Small intestine (tissue), 7 donors: ENCODE measurements around the gene CAPZA1. TPM values are rescaled to one million over a fixed set of nuclear protein-coding genes. Genes with fewer than 3 reads are reported as not detected.

Source experiments
- DNase-seq, 2 donors: peaks; one replicate each; pipeline versions ENCODE4 v3.0.0 to v3.0.0-alpha.2; 2013
- FAIRE-seq: peaks from 2 replicates; lab custom pipeline; 2012; peaks lifted over from hg19 to GRCh38; lab: Jason Lieb, UNC
- H3K27ac ChIP-seq, 3 donors: one replicate each; pipeline ENCODE4 v1.5.1; 2013; ENCODE audit warnings: low read length in 2 of 3, mild to moderate bottlenecking in 2 of 3, control low read depth in 1 of 3, inconsistent platforms in 1 of 3, low read depth in 1 of 3, moderate library complexity in 1 of 3
- H3K27me3 ChIP-seq, 3 donors: one replicate each; pipeline ENCODE4 v1.6.1; 2013; ENCODE audit warnings: low read length in 3 of 3, inconsistent platforms in 1 of 3; ENCODE audit not compliant: control insufficient read depth in 3 of 3, insufficient read depth in 3 of 3
- H3K36me3 ChIP-seq, 3 donors: one replicate each; pipeline ENCODE4 v1.6.1; 2013; ENCODE audit warnings: low read length in 3 of 3, inconsistent platforms in 1 of 3, low read depth in 1 of 3, mild to moderate bottlenecking in 1 of 3, moderate library complexity in 1 of 3; ENCODE audit not compliant: control insufficient read depth in 3 of 3, insufficient read depth in 2 of 3
- H3K4me1 ChIP-seq, 3 donors: one replicate each; pipeline ENCODE4 v1.6.1; 2013; ENCODE audit warnings: low read length in 2 of 3, inconsistent platforms in 1 of 3, low read depth in 1 of 3, mild to moderate bottlenecking in 1 of 3, moderate library complexity in 1 of 3; ENCODE audit not compliant: control insufficient read depth in 3 of 3, insufficient read depth in 2 of 3
- H3K4me3 ChIP-seq, 3 donors: one replicate each; pipeline ENCODE4 v1.5.1; 2013; ENCODE audit warnings: low read length in 3 of 3, control low read depth in 1 of 3, inconsistent platforms in 1 of 3, low read depth in 1 of 3, mild to moderate bottlenecking in 1 of 3, moderate library complexity in 1 of 3
- H3K9me3 ChIP-seq, 2 donors: one replicate each; pipeline ENCODE4 v1.6.1; 2013; ENCODE audit warnings: low read depth in 1 of 2, low read length in 1 of 2; ENCODE audit not compliant: control insufficient read depth in 2 of 2, insufficient read depth in 1 of 2
- WGBS, 3 donors: extraction: QIAGEN DNeasy Blood & Tissue Kit; methylation state at CpG; one replicate each; pipeline ENCODE4 v1.1.7; 2013; 5-methylcytosine and 5-hydroxymethylcytosine counted together
- polyA plus RNA-seq, 4 donors: library from polyadenylated mRNA; stranded (reverse) in 3 of 4; unstranded in 1 of 4; fragments of 200-250 nt in 3 of 4; fragments of 120-200 nt in 1 of 4; gene quantifications; one replicate each; pipeline versions ENCODE4 v1.2.1 to v1.2.3, GENCODE V29; 2013
- donor health status: healthy with polysubstance abuse.
- donor health status: control.
- donor health status: control.
- donor health status: Bipolar disorder and iron deficiency.
- donor health status: healthy.

CAPZA1 gene
- polyA plus RNA-seq, 4 donors = 76.2 to 111 (median 92.4) TPM

DNA sequence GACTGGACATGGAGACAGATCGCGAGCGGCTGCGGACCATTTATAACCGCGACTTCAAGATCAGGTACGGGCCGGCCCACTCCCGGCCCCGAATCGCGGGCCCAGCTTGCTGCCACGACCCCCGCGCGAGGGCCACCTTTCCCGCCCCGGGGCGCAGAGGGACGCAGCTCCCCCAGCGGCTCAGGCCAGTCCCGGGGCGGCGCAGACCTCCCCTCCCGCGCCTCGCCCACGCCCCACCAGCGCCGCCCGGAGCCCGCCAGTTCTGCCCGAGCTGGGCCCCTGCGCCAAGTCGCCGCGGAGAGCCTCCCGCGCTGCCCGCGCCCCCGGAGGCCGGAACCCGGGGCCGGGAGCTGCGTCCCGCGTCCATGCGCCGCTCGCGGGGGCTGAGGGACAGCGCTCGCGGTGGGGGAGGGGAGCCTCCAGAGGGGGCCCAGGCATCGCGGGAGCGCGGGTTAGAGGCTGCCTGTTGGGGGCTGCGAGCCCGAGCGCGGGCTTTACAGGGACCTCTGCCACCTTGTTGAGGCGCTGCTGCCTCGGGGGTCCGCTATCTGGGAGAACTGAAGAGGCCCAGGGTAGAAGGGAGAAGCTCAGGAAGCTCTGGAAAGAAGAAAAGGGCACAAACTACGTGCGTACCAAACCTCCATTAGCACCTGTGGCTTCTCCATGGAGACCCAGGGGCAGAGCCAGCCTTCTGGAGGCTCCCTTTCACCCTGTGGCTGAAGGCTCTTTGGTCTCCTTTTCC lies 55.5 kb downstream of the CAPZA1 start:
- no peaks in the 10 kb centered on the region for H3K27me3 ChIP-seq
- FAIRE-seq (no peak), DNase-seq (peak; percentile 28 to 88)
- H3K4me3 ChIP-seq = peak overlapping the region; percentile 81 to 93 (median 87)
- H3K4me1 ChIP-seq = peaks cover 3 to 27% (median 5%) of the 10 kb centered on the region in 3 donors
- H3K27ac ChIP-seq = peak overlapping the region; percentile 88 to 93 (median 91)
- no peaks in the 10 kb centered on the region for H3K9me3 ChIP-seq
- WGBS, 3 donors = 0 to 1% (median 1%) methylated on average over 48 to 68 of the region's 68 CpGs
- peaks cover 0 to 3% (median 0%) of the 10 kb centered on the region in 3 donors for H3K36me3 ChIP-seq

DNA sequence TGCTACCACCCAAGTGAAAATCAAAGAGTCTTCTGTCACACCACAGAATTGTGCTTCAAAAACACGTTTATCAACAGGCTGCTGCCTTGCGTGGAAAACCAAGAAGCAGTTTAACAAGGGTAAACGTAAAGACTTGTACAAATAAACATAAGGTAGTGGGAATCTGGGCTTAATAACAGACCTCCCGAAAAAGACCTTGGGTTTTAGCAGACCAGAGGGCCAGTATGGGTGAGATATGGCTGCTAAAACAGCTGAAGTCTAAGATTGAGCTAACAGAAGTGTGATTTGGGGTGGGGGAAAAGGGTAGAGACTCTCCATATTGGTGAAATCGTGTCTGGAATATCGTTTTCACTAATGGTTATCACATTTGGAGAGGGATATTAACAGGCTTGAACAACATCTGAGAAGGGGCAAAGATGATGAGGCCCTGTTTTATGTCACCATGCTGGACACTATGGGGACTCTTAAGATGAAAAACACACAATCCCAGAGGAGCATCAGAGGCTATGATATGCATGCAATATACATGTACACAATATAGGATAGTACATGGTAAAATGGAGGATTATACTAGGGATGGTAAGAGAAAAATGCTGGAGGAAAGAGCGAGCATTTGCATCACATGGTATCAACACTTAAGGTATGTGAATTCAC lies 56.2 kb downstream of the CAPZA1 start:
- DNase-seq (no peak), FAIRE-seq (no peak)
- 33 to 46% (median 45%) methylated on average over 7 of the region's 7 CpGs for WGBS, 3 donors
- H3K27me3 ChIP-seq = no peaks in the 10 kb centered on the region
- H3K9me3 ChIP-seq = no peaks in the 10 kb centered on the region
- H3K4me3 ChIP-seq = peak overlapping the region; percentile 75 to 93 (median 87)
- peak overlapping the region; percentile 80 to 91 (median 88) for H3K27ac ChIP-seq
- peaks cover 3 to 27% (median 5%) of the 10 kb centered on the region in 3 donors for H3K4me1 ChIP-seq
- H3K36me3 ChIP-seq = peaks cover 0 to 3% (median 0%) of the 10 kb centered on the region in 3 donors

DNA sequence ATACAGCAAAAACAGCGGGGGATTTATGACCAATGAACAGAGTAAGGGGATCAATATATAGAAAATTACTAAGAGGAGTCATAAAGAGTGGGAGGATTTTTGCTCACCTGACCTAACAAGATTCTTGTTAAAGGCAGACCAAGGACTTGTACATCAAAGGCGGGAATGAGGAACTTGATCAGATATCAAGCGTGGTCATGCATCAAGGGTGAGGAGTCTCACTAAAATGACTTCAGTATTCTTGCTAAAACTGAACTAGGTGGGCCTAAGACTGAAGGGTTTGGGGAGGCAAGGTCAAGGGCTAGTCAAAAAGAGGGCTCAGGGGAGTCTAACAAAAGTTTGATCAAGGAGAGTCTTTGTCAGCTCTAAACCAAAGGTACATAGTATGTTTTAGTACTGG lies 56.9 kb downstream of the CAPZA1 start:
- DNase-seq = peak in 1 of 2 donors; percentile 9
- Histone ChIP-seq H3K27ac (no peak overlapping the region), H3K27me3 (no peaks in the 10 kb centered on the region), H3K4me1 (peaks cover 3 to 27% (median 5%) of the 10 kb centered on the region in 3 donors), H3K4me3 (no peak overlapping the region), H3K36me3 (peaks cover 0 to 3% (median 0%) of the 10 kb centered on the region in 3 donors), H3K9me3 (no peaks in the 10 kb centered on the region)
- no peak for FAIRE-seq
- WGBS, 3 donors = 74 to 87% (median 80%) methylated on average over 3 of the region's 3 CpGs

DNA sequence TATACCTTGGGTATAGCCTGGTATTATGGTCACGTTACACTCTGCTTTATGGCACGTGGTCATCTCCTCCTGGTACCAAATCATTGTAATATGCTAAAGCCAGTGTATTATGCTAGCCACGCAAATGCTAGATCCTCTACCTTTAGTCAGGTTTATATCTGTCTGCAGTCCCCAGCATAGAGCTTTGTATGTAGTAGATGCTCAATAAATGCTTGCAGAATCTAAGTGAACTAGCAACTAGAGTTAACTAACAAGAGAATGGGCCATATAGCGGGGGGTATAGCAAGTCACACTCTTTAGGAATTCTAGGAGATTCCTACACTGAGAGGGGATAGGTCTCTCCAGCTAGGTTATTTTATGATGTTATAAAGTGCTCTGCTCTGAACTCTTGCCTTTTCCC lies 57.9 kb downstream of the CAPZA1 start:
- Histone ChIP-seq H3K4me1 (peaks cover 3 to 27% (median 5%) of the 10 kb centered on the region in 3 donors), H3K36me3 (no peaks in the 10 kb centered on the region), H3K4me3 (no peak overlapping the region), H3K27me3 (no peaks in the 10 kb centered on the region), H3K27ac (no peak overlapping the region), H3K9me3 (no peaks in the 10 kb centered on the region)
- WGBS, 3 donors = 97 to 100% (median 98%) methylated on average over 4 of the region's 4 CpGs
- DNase-seq (no peak), FAIRE-seq (no peak)

DNA sequence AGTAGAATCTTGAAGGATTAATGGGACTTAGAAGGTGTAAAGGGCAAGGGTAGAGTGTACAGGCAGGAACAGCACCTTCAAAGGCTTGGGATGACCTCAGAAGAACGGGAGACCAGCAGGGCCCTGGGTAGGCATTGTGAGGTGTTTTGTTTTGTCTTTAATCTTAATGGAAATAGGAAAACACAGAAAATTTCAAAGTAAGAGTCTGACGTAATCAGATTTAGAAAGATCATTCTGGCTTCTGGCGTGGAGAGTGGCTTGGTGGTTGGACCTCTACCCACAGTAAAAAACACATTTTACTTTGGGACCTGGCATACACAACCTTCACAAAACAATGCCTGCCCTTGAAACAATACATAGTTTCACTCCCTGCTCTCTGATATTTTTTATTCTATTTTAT lies 59.0 kb downstream of the CAPZA1 start:
- Histone ChIP-seq H3K9me3 (no peaks in the 10 kb centered on the region), H3K27me3 (no peaks in the 10 kb centered on the region), H3K4me1 (peaks cover 3 to 21% (median 5%) of the 10 kb centered on the region in 3 donors), H3K27ac (no peak overlapping the region), H3K36me3 (peaks cover 0 to 7% (median 0%) of the 10 kb centered on the region in 3 donors), H3K4me3 (no peak overlapping the region)
- FAIRE-seq = no peak
- no peak for DNase-seq
- WGBS, 3 donors = 81 to 90% (median 81%) methylated on average over 3 of the region's 3 CpGs

DNA sequence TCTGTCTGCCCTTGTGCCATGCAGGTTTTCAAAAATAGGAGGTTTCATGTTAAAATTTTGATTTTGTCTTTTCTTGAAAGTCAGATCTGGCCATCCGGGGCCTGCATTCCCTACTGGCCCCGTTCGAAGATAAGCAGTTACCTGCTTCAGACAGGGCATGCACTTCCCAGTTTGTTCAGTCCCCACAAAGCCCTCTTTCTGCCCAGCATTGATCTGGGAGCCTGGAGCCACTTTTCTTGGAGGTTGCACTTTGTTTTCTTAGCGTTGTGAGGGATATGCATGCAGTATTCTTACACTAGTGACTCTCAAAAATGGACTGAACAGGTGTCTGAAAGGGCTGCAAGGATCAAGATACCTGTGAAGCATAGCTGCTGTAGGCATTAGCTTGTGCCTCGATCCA lies 66.3 kb downstream of the CAPZA1 start:
- no peaks in the 10 kb centered on the region for H3K9me3 ChIP-seq
- no peak for FAIRE-seq

DNA sequence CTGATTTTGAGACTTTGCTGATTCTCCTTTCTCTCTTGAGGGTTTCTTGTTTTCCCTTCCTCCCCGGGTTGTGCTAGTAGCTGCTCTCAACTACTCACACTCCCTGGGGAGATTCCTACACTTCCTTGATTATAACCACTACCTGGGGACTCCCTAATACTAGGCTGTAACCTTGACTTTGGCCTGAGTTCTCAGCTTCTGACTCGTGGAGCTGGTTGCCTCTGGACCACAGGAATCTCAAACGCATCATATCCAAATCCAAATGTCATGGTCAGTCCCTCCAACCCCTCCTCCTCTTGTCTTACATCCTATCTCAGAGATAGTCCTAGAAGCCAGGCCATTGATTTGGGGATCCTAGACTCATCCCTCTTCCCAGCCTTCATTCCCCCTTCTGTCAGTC lies 66.8 kb downstream of the CAPZA1 start:
- H3K4me3 ChIP-seq = no peak overlapping the region
- DNase-seq = no peak
- peaks cover 2 to 43% (median 7%) of the 10 kb centered on the region in 3 donors for H3K36me3 ChIP-seq
- WGBS, 3 donors = 65 to 69% (median 69%) methylated on average over 3 of the region's 3 CpGs
- FAIRE-seq = no peak
- no peaks in the 10 kb centered on the region for H3K4me1 ChIP-seq
- no peak overlapping the region for H3K27ac ChIP-seq
- no peaks in the 10 kb centered on the region for H3K9me3 ChIP-seq
- H3K27me3 ChIP-seq = no peaks in the 10 kb centered on the region

More for the DNA sequence above, 66.3 kb downstream of the CAPZA1 start:
- H3K27ac ChIP-seq = no peak overlapping the region
- H3K36me3 ChIP-seq = peaks cover 2 to 39% (median 6%) of the 10 kb centered on the region in 3 donors
- no peaks in the 10 kb centered on the region for H3K27me3 ChIP-seq
- no peaks in the 10 kb centered on the region for H3K4me1 ChIP-seq
- no peak for DNase-seq
- 87 to 92% (median 90%) methylated on average over 5 of the region's 5 CpGs for WGBS, 3 donors
- H3K4me3 ChIP-seq = no peak overlapping the region

DNA sequence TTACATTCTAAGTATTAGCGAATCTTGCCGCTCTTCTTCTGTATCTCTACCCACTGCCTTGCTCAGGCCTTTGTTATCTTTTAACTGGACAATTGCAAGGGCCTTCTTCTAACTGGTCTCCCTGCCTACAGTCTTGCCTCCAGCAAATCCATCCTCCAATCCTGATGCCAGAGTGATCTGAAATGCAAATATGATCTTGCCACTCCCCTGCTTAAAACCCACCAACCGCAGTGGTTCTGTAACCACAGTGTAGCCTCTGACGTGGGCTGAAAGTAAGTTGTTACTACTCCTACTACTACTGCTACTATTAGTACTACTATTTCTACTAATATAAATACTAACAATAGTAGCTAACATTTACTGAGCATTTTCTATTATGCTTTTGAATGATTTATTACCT lies 67.2 kb downstream of the CAPZA1 start:
- Histone ChIP-seq H3K27ac (no peak overlapping the region), H3K9me3 (no peaks in the 10 kb centered on the region), H3K36me3 (peaks cover 4 to 47% (median 10%) of the 10 kb centered on the region in 3 donors), H3K4me3 (no peak overlapping the region), H3K27me3 (no peaks in the 10 kb centered on the region), H3K4me1 (no peaks in the 10 kb centered on the region)
- DNase-seq (no peak), FAIRE-seq (no peak)
- 85 to 92% (median 92%) methylated on average over 4 of the region's 4 CpGs for WGBS, 3 donors
